T-helper 2 cell treated with Interferon-gamma antibody and Interleukin-4, amounts not matched to agents 100 ng/mL and 5 ng/mL, for 36 hours (primary cell): ENCODE results near the gene RIPOR2. TPM values are rescaled to one million over a fixed set of nuclear protein-coding genes. Genes with fewer than 3 reads are reported as not detected.

Experiments used
- intact Hi-C: fragments of 100-400 bp; cut with micrococcal nuclease; formaldehyde crosslinking; loops from one replicate; pipeline ENCODE4 v1.15.1; 2023
- total RNA-seq: library from RNA; stranded (reverse); gene quantifications from 2 replicates; pipeline ENCODE4 v1.2.3, GENCODE V29; 2022

Gene RIPOR2, protein sequence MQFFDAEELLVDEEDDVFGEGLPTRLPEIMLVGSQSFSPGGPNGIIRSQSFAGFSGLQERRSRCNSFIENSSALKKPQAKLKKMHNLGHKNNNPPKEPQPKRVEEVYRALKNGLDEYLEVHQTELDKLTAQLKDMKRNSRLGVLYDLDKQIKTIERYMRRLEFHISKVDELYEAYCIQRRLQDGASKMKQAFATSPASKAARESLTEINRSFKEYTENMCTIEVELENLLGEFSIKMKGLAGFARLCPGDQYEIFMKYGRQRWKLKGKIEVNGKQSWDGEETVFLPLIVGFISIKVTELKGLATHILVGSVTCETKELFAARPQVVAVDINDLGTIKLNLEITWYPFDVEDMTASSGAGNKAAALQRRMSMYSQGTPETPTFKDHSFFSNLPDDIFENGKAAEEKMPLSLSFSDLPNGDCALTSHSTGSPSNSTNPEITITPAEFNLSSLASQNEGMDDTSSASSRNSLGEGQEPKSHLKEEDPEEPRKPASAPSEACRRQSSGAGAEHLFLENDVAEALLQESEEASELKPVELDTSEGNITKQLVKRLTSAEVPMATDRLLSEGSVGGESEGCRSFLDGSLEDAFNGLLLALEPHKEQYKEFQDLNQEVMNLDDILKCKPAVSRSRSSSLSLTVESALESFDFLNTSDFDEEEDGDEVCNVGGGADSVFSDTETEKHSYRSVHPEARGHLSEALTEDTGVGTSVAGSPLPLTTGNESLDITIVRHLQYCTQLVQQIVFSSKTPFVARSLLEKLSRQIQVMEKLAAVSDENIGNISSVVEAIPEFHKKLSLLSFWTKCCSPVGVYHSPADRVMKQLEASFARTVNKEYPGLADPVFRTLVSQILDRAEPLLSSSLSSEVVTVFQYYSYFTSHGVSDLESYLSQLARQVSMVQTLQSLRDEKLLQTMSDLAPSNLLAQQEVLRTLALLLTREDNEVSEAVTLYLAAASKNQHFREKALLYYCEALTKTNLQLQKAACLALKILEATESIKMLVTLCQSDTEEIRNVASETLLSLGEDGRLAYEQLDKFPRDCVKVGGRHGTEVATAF
- 182 and 188 TPM in 2 replicates for total RNA-seq

DNA sequence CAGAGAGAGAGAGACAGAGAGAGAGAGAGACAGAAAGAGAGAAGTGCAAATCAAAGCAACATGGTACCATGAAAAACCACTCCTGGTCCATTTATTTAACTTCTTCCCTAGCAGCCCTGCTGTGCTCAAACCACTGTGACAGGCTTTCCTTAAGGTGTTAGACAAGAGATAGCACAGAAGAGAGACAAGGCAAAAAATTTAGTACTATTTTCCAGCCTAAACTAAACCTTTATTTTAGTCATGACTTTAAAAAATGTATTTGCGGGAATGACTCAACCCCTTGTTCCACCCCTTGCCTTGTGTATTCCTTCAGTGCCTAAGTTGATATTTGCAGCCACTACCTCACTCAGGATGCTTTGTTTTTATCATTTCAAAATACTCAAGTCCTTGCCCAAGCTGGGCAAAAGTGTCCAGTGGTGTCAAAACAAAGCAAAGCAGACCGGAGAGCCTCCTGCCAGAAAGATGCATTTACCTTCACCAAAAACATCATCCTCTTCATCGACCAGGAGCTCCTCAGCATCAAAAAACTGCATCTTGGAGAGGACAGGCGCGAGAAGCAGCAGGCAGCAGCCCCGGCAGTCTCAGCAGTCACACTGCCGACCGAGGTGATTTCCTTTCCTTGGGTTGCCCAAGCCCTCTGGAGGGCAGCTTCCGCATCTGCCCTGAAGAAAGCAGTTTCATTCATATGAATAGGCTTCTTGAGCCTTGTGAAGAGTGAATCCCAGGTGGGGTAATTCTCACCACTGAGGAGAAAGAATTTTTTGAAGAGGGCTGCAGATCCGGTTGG is at the start of gene RIPOR2:
RIPOR2 (minus strand) TSS at position 595 of the 787 bp plus-strand sequence; CDS start at position 533, 62 bp downstream.
- intact Hi-C loops = loop anchor here (1.0 to 5.0 kb wide), 6 partner anchors 14 to 215 kb away; no protein-coding TSS in a partner anchor

DNA sequence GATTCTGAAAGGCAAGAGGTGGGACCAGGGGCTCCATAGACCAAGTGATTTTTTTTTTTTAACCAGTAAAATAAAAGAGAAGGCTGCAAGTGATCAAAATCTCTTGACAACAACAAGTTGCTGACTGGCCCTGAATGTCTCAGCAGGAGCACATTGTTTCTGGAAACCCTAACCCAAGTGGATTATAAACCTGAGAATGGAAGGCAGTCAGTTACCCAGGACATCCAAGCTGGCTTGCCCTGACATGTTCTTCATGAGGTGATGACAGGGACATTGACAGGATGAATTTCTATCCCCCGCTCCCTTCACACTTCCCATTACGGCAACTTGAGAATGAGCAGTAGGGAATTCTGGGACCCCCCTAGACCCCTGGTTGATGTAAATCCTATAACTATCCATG is 49.6 kb upstream of the RIPOR2 start:
- intact Hi-C loops = no loop called here

DNA sequence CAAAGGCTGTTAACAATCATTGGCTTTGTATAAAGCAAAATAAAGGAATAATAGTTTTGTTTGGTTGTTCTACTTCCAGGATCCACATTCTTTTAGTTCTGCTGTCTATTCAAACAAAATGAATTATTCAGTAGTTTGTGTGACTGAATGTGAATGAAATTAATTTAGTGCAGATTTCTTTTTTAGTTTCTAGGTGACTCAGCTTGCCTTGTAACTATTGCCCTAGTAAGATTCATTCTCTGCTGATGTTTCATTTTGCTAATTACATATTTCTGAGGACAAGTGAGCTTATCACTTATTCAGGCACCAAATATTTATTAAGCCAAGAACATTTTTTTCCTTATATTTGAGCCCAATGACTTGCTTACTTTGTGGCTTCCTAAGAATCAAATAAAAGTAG is 46.5 kb upstream of the RIPOR2 start:
- intact Hi-C loops = no loop called here

DNA sequence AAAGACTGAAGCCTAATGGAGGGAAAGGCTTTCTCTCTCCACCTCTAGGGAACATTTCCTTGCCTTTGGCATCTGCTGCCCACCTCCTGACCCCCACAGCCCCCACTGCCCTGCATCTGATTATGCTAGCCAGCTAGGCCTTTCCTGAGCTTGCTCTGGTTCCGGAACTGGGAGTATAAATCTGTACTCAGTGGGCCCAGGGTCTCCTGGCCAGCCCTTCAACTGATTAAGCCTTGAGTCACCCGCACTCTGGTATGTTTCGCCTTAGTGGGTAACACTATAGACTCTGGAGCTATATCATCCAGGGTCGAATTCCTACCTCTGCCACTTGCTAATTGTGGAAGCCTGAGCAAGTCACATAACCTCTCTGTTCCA is 45.6 kb upstream of the RIPOR2 start:
- intact Hi-C loops = no loop called here

DNA sequence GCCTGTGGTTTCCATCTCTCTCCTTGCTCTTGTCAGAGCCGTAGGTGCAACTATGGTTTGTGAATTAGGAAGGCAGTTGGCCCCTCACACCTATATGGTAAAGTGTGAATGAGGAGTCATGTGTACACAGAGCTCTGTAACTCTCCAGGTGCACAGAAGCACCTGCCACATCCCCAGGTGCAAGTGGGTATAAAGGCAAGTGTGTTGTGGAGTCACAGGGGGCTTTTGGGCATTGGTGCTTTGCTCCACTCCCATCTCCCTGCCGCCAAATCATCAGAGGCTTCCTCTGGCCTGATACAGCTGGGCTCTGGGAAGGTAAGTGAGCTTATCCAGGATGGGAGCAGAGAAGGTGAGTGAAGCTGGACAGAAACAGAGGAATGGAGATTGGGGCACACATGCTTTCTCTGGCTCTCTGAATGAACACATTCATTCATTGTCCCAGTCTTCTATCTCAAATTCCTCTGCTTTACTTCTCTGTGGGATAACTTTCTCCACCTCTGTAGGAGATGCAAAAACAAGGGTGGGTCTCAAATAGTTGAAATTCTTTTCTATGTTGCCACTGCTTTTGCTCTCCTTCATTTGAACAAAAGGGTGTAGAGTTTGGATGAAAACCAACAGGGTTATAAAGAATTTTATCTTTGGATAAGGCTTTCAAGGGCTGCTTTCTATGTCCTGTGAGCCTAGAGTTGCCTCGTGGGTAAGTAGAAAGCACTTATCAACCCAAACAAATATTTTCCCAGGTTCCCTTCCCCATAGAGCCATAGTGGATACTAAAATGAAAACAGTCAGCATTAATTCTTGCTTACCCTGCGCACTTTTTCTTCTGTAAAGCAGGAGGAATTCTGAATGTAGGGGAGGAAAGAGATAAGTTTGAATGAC is 45.0 kb upstream of the RIPOR2 start:
- intact Hi-C loops = no loop called here

DNA sequence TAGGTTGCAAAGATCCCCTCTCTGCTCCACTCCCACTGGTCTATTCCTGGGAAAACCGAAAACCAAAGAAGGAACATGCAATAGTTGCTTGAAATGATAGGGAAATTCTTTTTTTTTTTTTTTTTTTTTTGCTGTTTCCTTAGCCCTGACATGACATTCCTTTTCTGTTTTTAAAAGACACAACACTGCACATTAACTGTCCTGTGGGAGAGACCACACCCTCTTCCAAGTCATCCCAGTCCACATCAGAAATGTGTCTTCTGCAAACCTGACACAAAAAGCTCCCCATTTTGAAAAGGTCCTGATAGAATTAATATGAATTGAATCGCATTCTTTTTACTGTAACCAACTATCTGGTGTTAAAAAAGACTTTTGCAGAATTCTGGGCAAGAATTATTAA is 43.4 kb upstream of the RIPOR2 start:
- intact Hi-C loops = no loop called here

DNA sequence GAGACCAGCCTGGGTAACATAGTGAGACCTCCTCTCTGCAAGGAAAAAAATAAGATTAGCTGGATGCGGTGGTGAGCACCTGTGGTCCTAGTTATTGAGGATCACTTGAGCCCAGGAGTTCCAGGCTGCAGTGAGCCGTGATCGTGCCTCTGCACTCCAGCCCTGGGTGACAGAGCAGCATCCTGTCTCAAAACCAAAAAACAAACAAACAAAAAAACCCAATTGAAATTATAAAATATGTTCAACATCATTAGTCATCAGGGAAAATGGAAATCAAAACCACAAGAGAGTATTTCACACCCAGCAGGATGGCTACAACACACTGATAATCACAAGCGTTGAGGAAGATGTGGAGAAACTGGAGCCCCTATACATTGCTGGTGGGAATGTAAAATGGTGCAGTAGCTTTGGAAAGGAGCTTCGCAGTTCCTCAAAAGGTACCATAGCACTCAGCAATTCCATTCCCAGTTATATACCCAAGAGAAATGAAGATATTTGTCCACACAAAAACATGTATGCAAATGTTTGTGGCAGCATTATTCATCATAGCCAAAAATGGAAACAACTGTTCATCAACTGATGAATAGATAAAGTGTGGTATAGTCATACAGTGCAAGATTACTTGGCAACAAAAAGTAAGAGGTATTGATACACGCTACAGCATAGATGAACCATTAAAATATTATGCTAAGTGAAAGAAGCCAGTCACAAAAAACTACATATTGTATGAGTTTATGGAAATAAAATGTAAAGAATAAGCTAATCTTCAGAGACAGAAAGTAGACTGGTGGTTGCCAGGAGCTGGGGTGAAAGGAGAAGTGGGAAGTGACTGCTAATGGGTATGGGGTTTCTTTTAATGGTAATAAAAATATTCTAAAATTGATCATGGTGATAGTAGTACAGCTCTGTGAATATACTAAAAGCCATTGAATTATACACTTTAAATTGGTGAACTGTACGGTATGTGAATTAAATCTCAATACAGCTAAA is 38.7 kb upstream of the RIPOR2 start:
- intact Hi-C loops = loop anchor here (1.0 to 2.0 kb wide), 6 partner anchors 13 to 42 kb away; no protein-coding TSS in a partner anchor

DNA sequence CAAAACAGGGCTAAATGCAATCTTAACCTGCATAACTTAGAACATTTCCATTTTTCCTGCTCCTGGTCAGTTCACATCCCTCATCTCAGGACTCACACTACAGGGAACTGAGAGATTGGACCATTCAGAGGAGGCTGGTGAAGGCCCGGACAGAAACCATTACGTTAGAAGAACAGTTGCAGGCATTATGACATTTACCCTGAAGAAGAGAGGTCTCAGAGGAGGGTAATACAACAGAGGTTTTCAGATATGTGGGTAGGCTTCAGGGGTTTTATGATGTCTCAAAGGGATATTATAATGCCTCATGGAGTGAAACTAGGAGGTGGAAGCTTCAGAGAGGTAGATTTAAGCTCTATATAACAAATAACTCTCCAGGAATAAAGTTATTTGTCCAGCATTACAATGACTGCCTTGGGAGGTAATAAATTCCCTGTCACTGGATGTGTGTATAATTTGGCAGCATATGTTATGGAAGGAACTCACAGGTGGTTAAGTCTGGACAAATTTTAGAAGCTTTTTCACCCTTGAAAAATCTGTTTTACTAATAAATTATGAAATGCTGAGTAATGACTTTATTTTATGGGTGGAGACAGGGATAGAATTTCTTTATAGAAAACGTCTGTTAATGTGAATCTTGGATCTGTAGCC is 36.7 kb upstream of the RIPOR2 start:
- intact Hi-C loops = no loop called here

DNA sequence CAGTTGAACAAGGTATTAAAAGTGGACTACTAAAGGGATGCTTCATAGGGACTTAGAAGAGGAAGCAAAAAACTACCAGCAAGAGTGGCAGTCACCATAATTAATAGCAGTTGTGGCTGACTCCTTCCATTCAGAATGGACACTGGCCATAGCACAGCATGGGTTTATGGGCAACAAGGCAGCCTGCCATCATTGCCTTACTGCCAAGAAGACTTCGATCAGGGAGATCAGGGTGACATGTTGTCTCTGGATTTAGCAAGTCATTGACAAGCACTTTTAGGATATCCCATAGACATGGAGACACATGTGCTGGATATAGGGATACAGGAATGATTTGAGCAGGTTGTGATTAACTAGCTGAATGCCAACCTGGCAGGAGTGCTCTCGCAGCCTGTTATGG is 35.3 kb upstream of the RIPOR2 start:
- intact Hi-C loops = no loop called here

DNA sequence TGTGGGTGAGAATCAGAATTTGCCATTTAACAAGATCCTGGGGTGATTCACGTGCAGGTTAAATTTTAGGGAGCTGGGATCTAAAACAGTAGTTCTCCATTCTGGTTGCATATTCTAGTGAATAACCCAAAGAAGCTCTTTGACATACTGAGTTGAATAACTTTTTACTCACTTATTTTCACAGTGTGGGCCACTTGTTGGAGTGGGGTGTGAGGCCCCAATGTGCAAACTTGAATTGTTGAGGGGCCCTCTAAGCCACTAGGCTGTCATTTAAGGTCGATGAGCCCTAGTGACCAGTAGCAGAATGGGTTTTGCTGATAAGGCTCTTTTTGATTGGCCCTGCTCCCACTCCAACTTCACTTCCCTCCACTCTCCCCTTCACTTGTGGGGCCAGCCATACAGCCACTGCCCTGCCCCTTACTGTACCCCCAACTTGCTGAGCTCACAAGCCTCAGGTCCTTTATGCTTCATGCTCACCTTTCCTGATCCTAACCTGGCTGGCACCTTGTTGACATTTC is 33.6 kb upstream of the RIPOR2 start:
- intact Hi-C loops = no loop called here

DNA sequence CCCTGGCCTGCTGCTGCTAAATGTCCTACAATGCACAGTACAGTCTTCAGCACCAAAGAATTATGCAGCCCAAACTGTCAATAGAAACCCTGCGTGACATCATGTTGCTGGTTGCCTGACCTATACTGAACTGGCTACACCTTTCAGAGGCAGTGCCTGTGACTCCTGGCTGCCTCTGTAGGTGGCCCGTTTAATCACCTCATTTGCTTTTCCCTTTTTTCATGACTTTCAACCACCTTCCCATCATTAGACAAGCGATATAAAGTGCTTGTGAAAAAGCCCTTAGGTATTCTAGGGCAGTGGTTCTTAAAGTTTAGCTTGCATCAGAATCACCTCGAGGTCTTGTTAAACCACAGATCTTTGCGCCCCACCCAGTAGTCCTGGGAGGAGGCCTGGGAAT is 33.0 kb upstream of the RIPOR2 start:
- intact Hi-C loops = no loop called here

DNA sequence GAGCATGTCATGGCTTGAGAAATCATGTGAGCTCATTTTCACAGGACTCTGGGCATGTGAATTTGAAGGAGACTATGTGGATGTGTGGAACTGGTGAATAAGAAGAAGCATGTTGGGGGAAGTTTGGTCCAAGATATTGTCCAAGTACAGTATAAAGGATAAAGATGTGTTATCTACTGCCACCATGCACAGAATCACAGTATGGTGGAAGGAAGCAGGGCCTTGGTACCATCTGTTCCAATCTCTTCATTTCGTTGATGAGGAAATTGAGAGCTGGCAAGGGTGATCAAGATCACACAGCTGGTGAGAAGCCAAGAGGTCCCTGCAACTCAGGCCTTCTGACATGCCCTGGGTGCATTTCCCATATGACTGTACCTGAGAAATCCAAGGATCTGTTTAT is 31.5 kb upstream of the RIPOR2 start:
- intact Hi-C loops = no loop called here

DNA sequence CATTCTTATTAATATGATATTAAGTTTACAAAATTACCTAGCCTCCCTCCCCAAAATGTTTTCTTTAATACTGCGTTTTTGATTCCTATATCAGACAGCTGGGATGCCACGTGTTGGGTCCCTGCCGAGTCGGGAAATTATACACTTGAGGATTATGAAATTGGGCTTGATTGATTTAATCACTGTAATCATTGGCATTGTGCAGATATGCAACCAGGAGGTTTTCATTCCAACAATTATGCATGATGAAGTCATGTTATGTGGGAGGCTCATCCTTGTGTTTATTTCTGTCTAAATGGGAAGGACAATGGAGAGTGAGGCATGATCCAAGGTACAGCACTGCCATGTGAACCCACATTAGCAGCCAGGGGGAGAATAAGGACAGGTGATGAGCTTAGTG is 30.6 kb upstream of the RIPOR2 start:
- intact Hi-C loops = no loop called here

DNA sequence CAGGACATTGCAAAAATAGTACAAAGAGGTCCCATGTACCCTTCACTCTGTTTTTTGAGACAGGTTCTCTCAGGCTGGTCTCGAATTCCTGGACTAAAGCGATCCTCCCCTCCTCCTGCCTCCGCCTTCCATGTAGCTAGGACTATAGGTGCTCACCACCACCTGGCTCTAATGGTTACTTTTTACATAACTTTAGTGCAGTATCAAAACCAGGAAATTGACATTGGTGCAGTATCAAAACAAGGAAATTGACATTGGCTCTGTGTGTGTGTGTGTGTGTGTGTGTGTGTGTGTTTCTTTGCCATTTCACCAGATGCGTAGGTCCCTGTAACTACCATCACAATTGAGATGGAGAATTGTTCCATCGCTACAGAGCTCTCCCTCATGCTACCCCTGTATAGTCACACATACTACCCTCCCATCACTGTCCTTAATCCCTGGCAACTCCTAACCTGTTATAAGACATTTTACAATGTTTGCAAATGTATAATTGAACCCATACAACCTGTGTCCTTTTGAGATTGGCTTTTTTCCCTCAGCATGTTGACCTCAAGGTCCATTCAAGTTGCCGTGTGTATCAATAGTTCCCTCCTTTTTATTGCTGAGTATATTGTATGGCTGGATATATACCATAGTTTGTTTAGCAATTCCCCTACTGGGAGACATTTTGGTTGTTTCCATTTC is 28.3 kb upstream of the RIPOR2 start:
- intact Hi-C loops = no loop called here

DNA sequence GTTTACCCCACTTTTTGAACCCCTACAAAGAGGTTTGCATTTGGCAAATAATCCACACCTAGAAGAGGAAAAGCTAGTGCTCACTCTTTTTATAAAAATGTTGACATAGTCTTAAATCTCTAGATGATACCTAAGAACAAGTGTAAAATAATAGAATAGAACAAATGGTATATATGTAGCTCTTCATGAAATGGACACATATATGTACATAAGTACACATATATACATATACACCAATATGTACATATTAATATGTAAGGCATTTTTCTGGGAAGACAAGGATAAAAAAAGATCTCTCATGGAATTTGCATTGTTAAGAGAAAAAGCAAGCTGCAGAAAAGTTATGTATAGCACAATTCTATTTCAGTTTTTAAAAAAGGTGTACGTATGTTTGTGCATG is 27.6 kb upstream of the RIPOR2 start:
- intact Hi-C loops = no loop called here

DNA sequence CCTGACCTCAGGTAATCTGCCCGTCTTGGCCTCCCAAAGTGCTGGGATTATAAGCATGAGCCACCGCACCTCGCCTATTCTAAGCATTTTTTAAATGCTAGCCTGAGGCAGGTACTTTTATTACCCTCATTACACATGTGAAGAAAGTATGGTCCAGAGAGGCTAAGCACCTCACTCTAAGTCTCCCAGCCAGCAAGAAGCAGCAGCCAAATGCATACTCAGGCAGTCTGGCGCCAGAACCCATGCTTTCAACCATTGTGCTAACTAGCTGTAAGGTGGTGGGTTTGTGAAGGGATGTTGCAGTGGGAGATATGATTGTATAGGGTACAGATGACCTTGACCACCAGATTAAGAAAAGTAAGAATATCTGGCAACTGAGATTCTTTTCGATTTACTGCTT is 26.1 kb upstream of the RIPOR2 start:
- intact Hi-C loops = loop anchor here (1.0 kb wide), 1 partner anchor 12 kb away; no protein-coding TSS in a partner anchor

DNA sequence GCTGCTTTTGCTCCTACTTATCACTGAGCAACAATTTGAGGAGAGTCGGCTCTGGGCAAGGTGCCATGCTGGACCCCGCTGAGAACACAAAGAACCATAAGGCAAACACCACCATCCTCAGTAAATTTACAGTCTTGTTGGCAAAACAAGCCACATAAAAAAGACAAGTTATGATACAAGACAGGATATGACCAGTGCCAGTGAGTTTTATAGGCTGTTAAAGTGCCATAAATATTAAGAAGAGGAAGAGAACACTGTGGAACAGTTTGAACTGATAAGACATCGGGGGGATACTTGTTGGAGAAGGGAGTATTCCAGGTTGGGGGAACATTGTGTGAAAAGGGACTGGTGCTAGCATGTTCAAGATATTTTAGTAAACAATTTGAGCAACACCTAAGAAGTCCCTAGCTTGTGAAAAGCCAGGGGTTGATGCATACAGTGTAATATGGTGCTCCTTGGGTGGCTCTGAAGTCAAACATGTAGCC is 25.3 kb upstream of the RIPOR2 start:
- intact Hi-C loops = loop anchor here (1.0 kb wide), 1 partner anchor 13 kb away; no protein-coding TSS in a partner anchor
